HepG2 (cell line): Measurements from ENCODE around the gene PLCG1. TPM values are rescaled to one million over a fixed set of nuclear protein-coding genes. Genes with fewer than 3 reads are reported as not detected.
A peak's percentile ranks its signal among the peaks of the same experiment; 100 is the strongest.

Source experiments
- AHR ChIP-seq: IDR thresholded peaks from 2 replicates; pipeline ENCODE4 v1.6.1; 2018; ENCODE audit warnings: missing genetic modification reagents, missing compliant biosample characterization
- CAMTA2 ChIP-seq: sonication (generic); formaldehyde crosslinking; IDR thresholded peaks from 2 replicates; pipeline ENCODE4 v1.4.0; 2020; ENCODE audit warnings: mild to moderate bottlenecking, missing genetic modification reagents, borderline replicate concordance
- HDAC2 ChIP-seq: sonication (generic); formaldehyde crosslinking; IDR thresholded peaks from 2 replicates; pipeline ENCODE4 v1.4.0; 2020; ENCODE audit warnings: missing genetic modification reagents
- HES4 ChIP-seq: sonication (generic); formaldehyde crosslinking; IDR thresholded peaks from 2 replicates; pipeline ENCODE4 v1.9.0; 2021; ENCODE audit warnings: mild to moderate bottlenecking, missing genetic modification reagents, borderline replicate concordance
- ISX ChIP-seq: sonication (generic); formaldehyde crosslinking; conservative IDR thresholded peaks from 2 replicates; pipeline ENCODE4 v1.5.0; 2020; ENCODE audit warnings: missing genetic modification reagents
- NFKB2 ChIP-seq: sonication (generic); formaldehyde crosslinking; IDR thresholded peaks from 2 replicates; pipeline ENCODE4 v1.4.0; 2020; ENCODE audit warnings: missing genetic modification reagents, borderline replicate concordance
- PAX8 ChIP-seq: sonication (generic); formaldehyde crosslinking; IDR thresholded peaks from 2 replicates; pipeline ENCODE4 v1.8.0; 2022; ENCODE audit warnings: mild to moderate bottlenecking, missing genetic modification reagents, borderline replicate concordance
- SIX4 ChIP-seq: sonication (generic); formaldehyde crosslinking; IDR thresholded peaks from 2 replicates; pipeline ENCODE4 v1.4.0; 2020; ENCODE audit warnings: missing genetic modification reagents
- SOX13 ChIP-seq, 3 experiments: fragments of 450-650 bp in 1 of 3; sonication (generic) in 1 of 3; formaldehyde crosslinking in 1 of 3; IDR thresholded peaks in 2 of 3; conservative IDR thresholded peaks in 1 of 3; 2 replicates each; pipeline versions ENCODE4 v1.5.0 to v1.6.1; 2016 to 2020; ENCODE audit warnings: antibody characterized with exemption in 1 of 3, mild to moderate bottlenecking in 1 of 3, missing compliant biosample characterization in 1 of 3, missing genetic modification reagents in 1 of 3, moderate library complexity in 1 of 3
- TBX3 ChIP-seq: fragments of 450-650 bp; IDR thresholded peaks from 2 replicates; pipeline ENCODE4 v1.6.1; 2017; ENCODE audit warnings: antibody characterized with exemption, mild to moderate bottlenecking, inconsistent platforms, borderline replicate concordance
- ZNF552 ChIP-seq: sonication (generic); formaldehyde crosslinking; IDR thresholded peaks from 2 replicates; pipeline ENCODE4 v1.9.0; 2022; ENCODE audit warnings: missing genetic modification reagents, mild to moderate bottlenecking, borderline replicate concordance
- polyA plus RNA-seq, 8 experiments: library from polyadenylated mRNA; depleted of rRNA in 3 of 8; stranded (reverse) in 7 of 8; unstranded in 1 of 8; fragments of >200 nt; fragmentation: Illumina TruSeq in 4 of 8; extraction: Trizol in 4 of 8; gene quantifications; 2 replicates each; pipeline versions ENCODE4 v1.2.1 to v1.2.3, GENCODE V29; 2011 to 2016; ENCODE audit warnings: low read depth in 4 of 8, missing spikeins in 1 of 8, mixed read lengths in 1 of 8; ENCODE audit not compliant: insufficient read depth in 1 of 8
- total RNA-seq, 5 experiments: library from RNA; depleted of rRNA; stranded (reverse); fragments of >200 nt; fragmentation: Illumina TruSeq; extraction: Trizol; gene quantifications; 2 replicates each; pipeline ENCODE4 v1.2.3, GENCODE V29; 2016; ENCODE audit warnings: low read depth in 1 of 5
- TF ChIP-seq, protein P1 (sequence below): sonication (generic); formaldehyde crosslinking; IDR thresholded peaks from 2 replicates; pipeline ENCODE4 v1.5.0; 2020; ENCODE audit warnings: mild to moderate bottlenecking, missing genetic modification reagents
- TF ChIP-seq, protein P2 (sequence below): IDR thresholded peaks from 2 replicates; pipeline ENCODE4 v1.4.0; 2020; ENCODE audit warnings: mild to moderate bottlenecking, missing genetic modification reagents
- TF ChIP-seq, protein P3 (sequence below): sonication (generic); formaldehyde crosslinking; conservative IDR thresholded peaks from 2 replicates; pipeline ENCODE4 v1.4.0; 2020; ENCODE audit warnings: missing genetic modification reagents
- TF ChIP-seq, protein P4 (sequence below): sonication (generic); formaldehyde crosslinking; IDR thresholded peaks from 2 replicates; pipeline ENCODE4 v1.8.0; 2022; ENCODE audit warnings: mild to moderate bottlenecking, missing genetic modification reagents

PLCG1 gene
- total and polyA plus RNA-seq, 2 of the 13 experiments (the other 11 are each of a cell fraction or from before 2014, with no cell fraction given) = 85.3 to 158 TPM

DNA sequence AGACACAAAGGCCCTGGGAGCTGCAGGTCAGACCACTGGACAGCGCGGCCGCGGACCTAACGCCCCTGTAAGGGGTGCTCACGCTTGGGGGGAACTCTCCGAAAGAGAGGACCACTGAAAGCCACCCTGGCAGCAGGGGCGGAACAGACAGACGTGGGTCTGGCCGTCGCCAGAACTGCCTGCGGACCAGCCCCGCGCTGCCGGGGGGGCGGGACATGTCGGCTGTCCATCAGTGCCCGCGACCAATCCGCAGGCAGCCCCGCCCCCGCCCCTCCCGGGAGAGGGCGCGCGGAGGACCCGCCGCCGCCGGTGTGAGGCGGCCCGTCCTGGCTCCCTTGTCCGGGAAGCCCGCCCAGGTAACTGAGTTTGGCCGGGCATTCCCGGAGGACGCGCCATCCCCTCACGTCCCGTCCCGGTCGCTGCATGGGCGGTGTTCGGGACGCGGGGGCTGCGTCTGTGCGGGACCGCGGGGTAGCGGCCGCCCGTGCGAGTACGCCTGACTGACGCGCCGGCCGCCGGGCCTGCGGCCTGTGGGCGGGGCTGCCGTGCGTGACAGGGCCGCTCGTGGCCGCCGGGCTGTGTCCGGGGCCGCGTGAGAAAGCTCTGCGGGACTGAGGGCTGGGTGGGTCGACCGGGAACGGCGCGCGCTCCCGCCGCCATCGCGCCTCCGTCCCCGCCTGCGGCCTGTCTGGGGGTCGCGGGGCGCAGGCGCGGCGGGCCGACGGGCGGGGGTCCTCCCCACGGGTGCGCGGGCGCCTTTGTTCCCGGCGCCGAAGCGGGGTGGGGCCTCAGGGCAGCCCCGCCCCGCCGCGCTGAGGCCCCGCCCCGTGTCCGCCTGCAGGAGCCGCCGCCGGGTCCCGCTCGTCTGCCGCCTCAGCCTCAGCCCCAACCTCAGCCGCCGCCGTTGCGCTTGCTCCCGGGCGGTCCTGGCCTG, at the start of gene PLCG1 (continued):
- TF ChIP-seq, protein P1, sequence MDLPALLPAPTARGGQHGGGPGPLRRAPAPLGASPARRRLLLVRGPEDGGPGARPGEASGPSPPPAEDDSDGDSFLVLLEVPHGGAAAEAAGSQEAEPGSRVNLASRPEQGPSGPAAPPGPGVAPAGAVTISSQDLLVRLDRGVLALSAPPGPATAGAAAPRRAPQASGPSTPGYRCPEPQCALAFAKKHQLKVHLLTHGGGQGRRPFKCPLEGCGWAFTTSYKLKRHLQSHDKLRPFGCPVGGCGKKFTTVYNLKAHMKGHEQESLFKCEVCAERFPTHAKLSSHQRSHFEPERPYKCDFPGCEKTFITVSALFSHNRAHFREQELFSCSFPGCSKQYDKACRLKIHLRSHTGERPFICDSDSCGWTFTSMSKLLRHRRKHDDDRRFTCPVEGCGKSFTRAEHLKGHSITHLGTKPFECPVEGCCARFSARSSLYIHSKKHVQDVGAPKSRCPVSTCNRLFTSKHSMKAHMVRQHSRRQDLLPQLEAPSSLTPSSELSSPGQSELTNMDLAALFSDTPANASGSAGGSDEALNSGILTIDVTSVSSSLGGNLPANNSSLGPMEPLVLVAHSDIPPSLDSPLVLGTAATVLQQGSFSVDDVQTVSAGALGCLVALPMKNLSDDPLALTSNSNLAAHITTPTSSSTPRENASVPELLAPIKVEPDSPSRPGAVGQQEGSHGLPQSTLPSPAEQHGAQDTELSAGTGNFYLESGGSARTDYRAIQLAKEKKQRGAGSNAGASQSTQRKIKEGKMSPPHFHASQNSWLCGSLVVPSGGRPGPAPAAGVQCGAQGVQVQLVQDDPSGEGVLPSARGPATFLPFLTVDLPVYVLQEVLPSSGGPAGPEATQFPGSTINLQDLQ = peak; percentile 59; the same call in 1 of the 2 replicates
- peak; percentile 95; the same call in 1 of the 2 replicates for TF ChIP-seq HES4
- TF ChIP-seq NFKB2 (CRISPR knock-in tag) = peak; percentile 88; the same call in 1 of the 2 replicates
- TF ChIP-seq TBX3 = no peak
- TF ChIP-seq AHR (CRISPR knock-in tag) = no peak; the same call in 1 of the 2 replicates
- TF ChIP-seq SOX13 (IDR thresholded peaks at IDR 0.05) = no peak
- no peak for TF ChIP-seq SOX13 (CRISPR knock-in tag; conservative IDR thresholded peaks at IDR 0.05 in 1 of 2, IDR thresholded peaks at IDR 0.05 in 1 of 2)
- peak; percentile 94 for TF ChIP-seq ZNF552 (CRISPR knock-in tag)
- TF ChIP-seq, protein P2, sequence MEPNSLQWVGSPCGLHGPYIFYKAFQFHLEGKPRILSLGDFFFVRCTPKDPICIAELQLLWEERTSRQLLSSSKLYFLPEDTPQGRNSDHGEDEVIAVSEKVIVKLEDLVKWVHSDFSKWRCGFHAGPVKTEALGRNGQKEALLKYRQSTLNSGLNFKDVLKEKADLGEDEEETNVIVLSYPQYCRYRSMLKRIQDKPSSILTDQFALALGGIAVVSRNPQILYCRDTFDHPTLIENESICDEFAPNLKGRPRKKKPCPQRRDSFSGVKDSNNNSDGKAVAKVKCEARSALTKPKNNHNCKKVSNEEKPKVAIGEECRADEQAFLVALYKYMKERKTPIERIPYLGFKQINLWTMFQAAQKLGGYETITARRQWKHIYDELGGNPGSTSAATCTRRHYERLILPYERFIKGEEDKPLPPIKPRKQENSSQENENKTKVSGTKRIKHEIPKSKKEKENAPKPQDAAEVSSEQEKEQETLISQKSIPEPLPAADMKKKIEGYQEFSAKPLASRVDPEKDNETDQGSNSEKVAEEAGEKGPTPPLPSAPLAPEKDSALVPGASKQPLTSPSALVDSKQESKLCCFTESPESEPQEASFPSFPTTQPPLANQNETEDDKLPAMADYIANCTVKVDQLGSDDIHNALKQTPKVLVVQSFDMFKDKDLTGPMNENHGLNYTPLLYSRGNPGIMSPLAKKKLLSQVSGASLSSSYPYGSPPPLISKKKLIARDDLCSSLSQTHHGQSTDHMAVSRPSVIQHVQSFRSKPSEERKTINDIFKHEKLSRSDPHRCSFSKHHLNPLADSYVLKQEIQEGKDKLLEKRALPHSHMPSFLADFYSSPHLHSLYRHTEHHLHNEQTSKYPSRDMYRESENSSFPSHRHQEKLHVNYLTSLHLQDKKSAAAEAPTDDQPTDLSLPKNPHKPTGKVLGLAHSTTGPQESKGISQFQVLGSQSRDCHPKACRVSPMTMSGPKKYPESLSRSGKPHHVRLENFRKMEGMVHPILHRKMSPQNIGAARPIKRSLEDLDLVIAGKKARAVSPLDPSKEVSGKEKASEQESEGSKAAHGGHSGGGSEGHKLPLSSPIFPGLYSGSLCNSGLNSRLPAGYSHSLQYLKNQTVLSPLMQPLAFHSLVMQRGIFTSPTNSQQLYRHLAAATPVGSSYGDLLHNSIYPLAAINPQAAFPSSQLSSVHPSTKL (CRISPR knock-in tag) = peak; percentile 65; the same call in 1 of the 2 replicates
- peak; percentile 95 for TF ChIP-seq ISX (CRISPR knock-in tag)
- TF ChIP-seq, protein P3, sequence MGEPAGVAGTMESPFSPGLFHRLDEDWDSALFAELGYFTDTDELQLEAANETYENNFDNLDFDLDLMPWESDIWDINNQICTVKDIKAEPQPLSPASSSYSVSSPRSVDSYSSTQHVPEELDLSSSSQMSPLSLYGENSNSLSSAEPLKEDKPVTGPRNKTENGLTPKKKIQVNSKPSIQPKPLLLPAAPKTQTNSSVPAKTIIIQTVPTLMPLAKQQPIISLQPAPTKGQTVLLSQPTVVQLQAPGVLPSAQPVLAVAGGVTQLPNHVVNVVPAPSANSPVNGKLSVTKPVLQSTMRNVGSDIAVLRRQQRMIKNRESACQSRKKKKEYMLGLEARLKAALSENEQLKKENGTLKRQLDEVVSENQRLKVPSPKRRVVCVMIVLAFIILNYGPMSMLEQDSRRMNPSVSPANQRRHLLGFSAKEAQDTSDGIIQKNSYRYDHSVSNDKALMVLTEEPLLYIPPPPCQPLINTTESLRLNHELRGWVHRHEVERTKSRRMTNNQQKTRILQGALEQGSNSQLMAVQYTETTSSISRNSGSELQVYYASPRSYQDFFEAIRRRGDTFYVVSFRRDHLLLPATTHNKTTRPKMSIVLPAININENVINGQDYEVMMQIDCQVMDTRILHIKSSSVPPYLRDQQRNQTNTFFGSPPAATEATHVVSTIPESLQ = no peak; the same call in 1 of the 2 replicates
- TF ChIP-seq PAX8 (CRISPR knock-in tag) = no peak
- TF ChIP-seq, protein P4, sequence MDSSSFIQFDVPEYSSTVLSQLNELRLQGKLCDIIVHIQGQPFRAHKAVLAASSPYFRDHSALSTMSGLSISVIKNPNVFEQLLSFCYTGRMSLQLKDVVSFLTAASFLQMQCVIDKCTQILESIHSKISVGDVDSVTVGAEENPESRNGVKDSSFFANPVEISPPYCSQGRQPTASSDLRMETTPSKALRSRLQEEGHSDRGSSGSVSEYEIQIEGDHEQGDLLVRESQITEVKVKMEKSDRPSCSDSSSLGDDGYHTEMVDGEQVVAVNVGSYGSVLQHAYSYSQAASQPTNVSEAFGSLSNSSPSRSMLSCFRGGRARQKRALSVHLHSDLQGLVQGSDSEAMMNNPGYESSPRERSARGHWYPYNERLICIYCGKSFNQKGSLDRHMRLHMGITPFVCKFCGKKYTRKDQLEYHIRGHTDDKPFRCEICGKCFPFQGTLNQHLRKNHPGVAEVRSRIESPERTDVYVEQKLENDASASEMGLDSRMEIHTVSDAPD (CRISPR knock-in tag) = no peak
- TF ChIP-seq HDAC2 = peak; percentile 67; the same call in 1 of the 2 replicates
- peak; percentile 48 for TF ChIP-seq CAMTA2 (CRISPR knock-in tag)
- no peak; the same call in 1 of the 2 replicates for TF ChIP-seq SIX4 (CRISPR knock-in tag)
